Measurements from ENCODE around the gene MRPS22. TPM values are rescaled to one million over a fixed set of nuclear protein-coding genes. Genes with fewer than 3 reads are reported as not detected.

MRPS22 gene
- total and polyA plus RNA-seq, 2 of the 13 experiments (the other 11 are each of a cell fraction or from before 2014, with no cell fraction given), result 52.7 to 113 TPM

- ChIA-PET CTCF (ENCODE audit: low intra/inter-chr PET ratio, low total read pairs) (no interaction called here), POLR2A (no interaction called here)
- no peak overlapping the region for H3K9ac ChIP-seq (ENCODE audit: insufficient read depth, low read depth, low read length)
- H3K4me2 ChIP-seq (ENCODE audit: low read depth, low read length), result no peak overlapping the region
- intact Hi-C loops (cut with micrococcal nuclease; ENCODE audit: unreplicated experiment), result no loop called here
- no TSS peak for BruUV-seq (replicated peaks)
- H4K20me1 ChIP-seq (ENCODE audit: insufficient read depth, low read length), result no peaks in the 10 kb centered on the region
- H2AFZ ChIP-seq (ENCODE audit: low read length), result no peak overlapping the region
- H3K27ac ChIP-seq (ENCODE audit: extremely low read length, insufficient read depth, low read length), result no peak overlapping the region
- TF ChIP-seq SNAPC2 (CRISPR knock-in tag; IDR thresholded peaks at IDR 0.05) (no peak), CBX1 (IDR thresholded peaks at IDR 0.05; ENCODE audit: low read depth) (no peak), NCOA1 (CRISPR knock-in tag; IDR thresholded peaks at IDR 0.05) (no peak), PLRG1 (conservative IDR thresholded peaks at IDR 0.05) (no peak), KLF12 (CRISPR knock-in tag; IDR thresholded peaks at IDR 0.05; ENCODE audit: borderline replicate concordance) (no peak), KAT8 (CRISPR knock-in tag; IDR thresholded peaks at IDR 0.05) (no peak), CREB3 (CRISPR knock-in tag; IDR thresholded peaks at IDR 0.05) (no peak), PITX1 (CRISPR knock-in tag; IDR thresholded peaks at IDR 0.05) (no peak), UBTF (CRISPR knock-in tag; IDR thresholded peaks at IDR 0.05) (no peak), MAF1 (CRISPR knock-in tag; IDR thresholded peaks at IDR 0.05; ENCODE audit: borderline replicate concordance) (no peak), ZKSCAN5 (CRISPR knock-in tag; IDR thresholded peaks at IDR 0.05) (no peak), ZNF569 (CRISPR knock-in tag; IDR thresholded peaks at IDR 0.05; ENCODE audit: borderline replicate concordance) (no peak), ZNF879 (CRISPR knock-in tag; IDR thresholded peaks at IDR 0.05) (no peak), ELK4 (CRISPR knock-in tag; IDR thresholded peaks at IDR 0.05; ENCODE audit: borderline replicate concordance) (no peak), PHF20 (CRISPR knock-in tag; IDR thresholded peaks at IDR 0.05) (no peak), ZNF17 (CRISPR knock-in tag; IDR thresholded peaks at IDR 0.05) (no peak), RXRB (CRISPR knock-in tag; IDR thresholded peaks at IDR 0.05; ENCODE audit: borderline replicate concordance) (no peak), ZNF33A (CRISPR knock-in tag; IDR thresholded peaks at IDR 0.05; ENCODE audit: borderline replicate concordance) (no peak)
- H3K4me3 ChIP-seq (replicated peaks in 1 of 3; ENCODE audit: insufficient read depth in 1 of 3, low read depth in 2 of 3, low read length in 3 of 3), result no peak overlapping the region
- H3K79me2 ChIP-seq (ENCODE audit: insufficient read depth, low read length), result no peaks in the 10 kb centered on the region
- no peaks in the 10 kb centered on the region for H3K36me3 ChIP-seq (replicated peaks in 1 of 2; ENCODE audit: control insufficient read depth in 1 of 2, insufficient read depth in 2 of 2, low read length in 2 of 2)
- in situ Hi-C loops (cut with HindIII; ENCODE audit: extremely low pct_ligation_motif_present, low pct_unique_long_range_greater_than_20kb), result no loop called here
- 17% methylated on average over 2 of the region's 2 CpGs for WGBS (ENCODE audit: low lambda C conversion rate)
- no peaks in the 10 kb centered on the region for H3K4me1 ChIP-seq (ENCODE audit: insufficient read depth, low read length)
- ATAC-seq, result no peak
- no peak for FAIRE-seq
- no peak for DNase-seq (ENCODE audit: low spot score)
- H3K27me3 ChIP-seq (ENCODE audit: control insufficient read depth in 1 of 2, insufficient read depth in 2 of 2, low read length in 2 of 2), result no peaks in the 10 kb centered on the region; a peak in 1 of 5 replicates
- no peaks in the 10 kb centered on the region for H3K9me3 ChIP-seq (ENCODE audit: low read length)
These were observed 30.9 kb upstream of the MRPS22 start for GRCh38 chr3:139312959-139313358.

Measured in HepG2 (cell line).